K562 (cell line): ENCODE results near the gene CD82. TPM values are rescaled to one million over a fixed set of nuclear protein-coding genes. Genes with fewer than 3 reads are reported as not detected.

Source experiments
- ATAC-seq: fragments of 200-7000 bp; cut with Tn5 transposase; 3 replicates; pipeline ENCODE4 v1.9.1; 2020; ENCODE audit warnings: moderate library complexity
- BruUV-seq: library from RNA; stranded (reverse); fragments of 400-500 nt; replicated peaks from 2 replicates; lab custom pipeline; 2021; lab: Mats Ljungman, UMichigan
- CTCF ChIA-PET: fragments of 300-600 bp; formaldehyde crosslinking; extraction: SDS; loops from one replicate; lab custom pipeline; 2021; ENCODE audit warnings: low intra/inter-chr PET ratio; lab: Yijun Ruan, JAX
- POLR2A ChIA-PET: fragments of 300-600, 350-650 bp; sonication (Branson Sonifier 250); formaldehyde crosslinking; extraction: SDS; loops from one replicate; lab custom pipeline; 2021; ENCODE audit warnings: antibody characterized with exemption, inconsistent platforms; lab: Yijun Ruan, JAX
- DNase-seq, 4 experiments: peaks; one replicate each; pipeline versions ENCODE4 v3.0.0 to v3.0.0-alpha.2; 2011 to 2018; ENCODE audit warnings: low spot score in 3 of 4, mixed read lengths in 3 of 4; ENCODE audit errors: extremely low read depth in 1 of 4
- FAIRE-seq: peaks from 2 replicates; lab custom pipeline; 2011; peaks lifted over from hg19 to GRCh38; lab: Jason Lieb, UNC
- H2AFZ ChIP-seq: 2 replicates; pipeline ENCODE4 v1.6.0; 2011; ENCODE audit warnings: low read depth, low read length, control low read depth, inconsistent platforms
- H3K27ac ChIP-seq: fragments of 200-600 bp; 3 replicates; pipeline ENCODE4 v1.8.0; 2011; ENCODE audit warnings: low read depth, mild to moderate bottlenecking, control low read depth, inconsistent platforms, low read length, moderate library complexity, mixed read lengths; ENCODE audit errors: extremely low read depth
- H3K27me3 ChIP-seq, 2 experiments: fragments of 300-600 bp in 1 of 2; 2 replicates in 1 of 2; 3 replicates in 1 of 2; pipeline versions ENCODE4 v1.6.0 to v1.8.0; 2011; ENCODE audit warnings: inconsistent platforms in 2 of 2, low read length in 2 of 2, mild to moderate bottlenecking in 1 of 2, mixed read lengths in 1 of 2, moderate library complexity in 1 of 2; ENCODE audit not compliant: control insufficient read depth in 2 of 2, insufficient read depth in 2 of 2
- H3K36me3 ChIP-seq: fragments of 300-600 bp; 3 replicates; pipeline ENCODE4 v1.8.0; 2011; ENCODE audit warnings: mild to moderate bottlenecking, low read length, inconsistent platforms; ENCODE audit not compliant: control insufficient read depth, insufficient read depth
- H3K4me1 ChIP-seq, 2 experiments: fragments of 200-600 bp in 1 of 2; replicated peaks in 1 of 2; 2 replicates in 1 of 2; 3 replicates in 1 of 2; pipeline versions ENCODE4 v1.5.1 to v1.8.0; 2011; ENCODE audit warnings: inconsistent platforms in 2 of 2, low read length in 2 of 2, mild to moderate bottlenecking in 1 of 2, mixed read lengths in 1 of 2, moderate library complexity in 1 of 2; ENCODE audit not compliant: control insufficient read depth in 2 of 2, insufficient read depth in 2 of 2
- H3K4me2 ChIP-seq: 2 replicates; pipeline ENCODE4 v1.6.1; 2011; ENCODE audit warnings: low read length, control low read depth, inconsistent platforms, mixed read lengths; ENCODE audit not compliant: insufficient read depth
- H3K4me3 ChIP-seq: fragments of 200-600 bp; sonication (generic), shearing (Covaris generic); 2 replicates; pipeline ENCODE4 v1.5.1; 2016; ENCODE audit warnings: control low read depth, inconsistent platforms
- H3K79me2 ChIP-seq: fragments of 200-600 bp; 3 replicates; pipeline ENCODE4 v1.8.0; 2011; ENCODE audit warnings: low read length, inconsistent platforms; ENCODE audit not compliant: control insufficient read depth, insufficient read depth
- H3K9ac ChIP-seq, 2 experiments: 2 replicates each; pipeline versions ENCODE4 v1.6.0 to v1.6.1; 2011; ENCODE audit warnings: low read depth in 2 of 2, low read length in 2 of 2, control low read depth in 1 of 2, inconsistent platforms in 1 of 2, mild to moderate bottlenecking in 1 of 2, mixed read lengths in 1 of 2; ENCODE audit not compliant: insufficient read depth in 1 of 2
- H3K9me1 ChIP-seq: one replicate; pipeline ENCODE4 v1.6.0; 2011; ENCODE audit warnings: inconsistent platforms, mild to moderate bottlenecking, low read length, moderate library complexity; ENCODE audit not compliant: control insufficient read depth, insufficient read depth
- H3K9me3 ChIP-seq: replicated peaks from 2 replicates; pipeline ENCODE4 v1.5.1; 2011; ENCODE audit warnings: low read depth, low read length, inconsistent platforms; ENCODE audit not compliant: control insufficient read depth, insufficient read depth
- H4K20me1 ChIP-seq: replicated peaks from 2 replicates; pipeline ENCODE4 v1.6.1; 2011; ENCODE audit warnings: low read length, inconsistent platforms, mixed read lengths; ENCODE audit not compliant: control insufficient read depth, insufficient read depth
- ATF7 ChIP-seq: fragments of 450-650 bp; IDR thresholded peaks from 2 replicates; pipeline ENCODE4 v1.7.1; 2014; ENCODE audit warnings: mild to moderate bottlenecking, moderate library complexity
- CBX8 ChIP-seq: fragments of 200-600 bp; sonication (generic); IDR thresholded peaks from 2 replicates; pipeline ENCODE4 v1.6.1; 2012; ENCODE audit warnings: borderline replicate concordance, mixed run types, low read depth, mild to moderate bottlenecking, moderate library complexity, mixed read lengths, low read length, control low read depth, inconsistent platforms; ENCODE audit not compliant: poor library complexity, severe bottlenecking; ENCODE audit errors: extremely low read depth
- DPF2 ChIP-seq: fragments of 450-650 bp; IDR thresholded peaks from 2 replicates; pipeline ENCODE4 v1.6.1; 2016
- ELF1 ChIP-seq: fragments of 200-800 bp; sonication (Bioruptor generic); IDR thresholded peaks from 2 replicates; pipeline ENCODE4 v1.6.1; 2016; ENCODE audit warnings: missing genetic modification characterization, missing compliant biosample characterization
- HMBOX1 ChIP-seq: sonication (generic); IDR thresholded peaks from 2 replicates; pipeline ENCODE4 v1.6.1; 2016
- MAFF ChIP-seq: IDR thresholded peaks from 2 replicates; pipeline ENCODE4 v1.6.1; 2012; ENCODE audit warnings: low read length, improper control_type of control experiment
- MAFG ChIP-seq: fragments of 450-650 bp; conservative IDR thresholded peaks from 2 replicates; pipeline ENCODE4 v1.6.1; 2016; ENCODE audit warnings: missing genetic modification characterization, missing compliant biosample characterization
- MECOM ChIP-seq: fragments of 250-450 bp; sonication (Bioruptor Pico); IDR thresholded peaks from 2 replicates; pipeline ENCODE4 v1.8.0; 2022; ENCODE audit warnings: inconsistent platforms
- MEF2D ChIP-seq: conservative IDR thresholded peaks from 2 replicates; pipeline ENCODE4 v1.6.1; 2016; ENCODE audit warnings: low read depth, missing genetic modification characterization, missing compliant biosample characterization
- NFE2 ChIP-seq: IDR thresholded peaks from 2 replicates; pipeline ENCODE4 v1.6.1; 2014; ENCODE audit warnings: antibody characterized with exemption, low read depth
- PRDM10 ChIP-seq: fragments of 450-650 bp; IDR thresholded peaks from 2 replicates; pipeline ENCODE4 v1.6.1; 2018; ENCODE audit not compliant: partially characterized antibody
- RBM17 ChIP-seq: fragments of 200-400 bp; formaldehyde crosslinking; IDR thresholded peaks from 2 replicates; pipeline ENCODE4 v1.6.1; 2017; ENCODE audit warnings: low read depth, mild to moderate bottlenecking, low read length, borderline replicate concordance
- RCOR1 ChIP-seq, 2 experiments: IDR thresholded peaks; 2 replicates each; pipeline ENCODE4 v1.6.1; 2012; ENCODE audit warnings: low read depth in 2 of 2, low read length in 2 of 2, borderline replicate concordance in 1 of 2, improper control_type of control experiment in 1 of 2
- TFAP4 ChIP-seq: sonication (generic); formaldehyde crosslinking; IDR thresholded peaks from 2 replicates; pipeline ENCODE4 v1.8.0; 2022; ENCODE audit warnings: missing genetic modification reagents, mild to moderate bottlenecking, moderate library complexity, borderline replicate concordance
- ZNF121 ChIP-seq: sonication (generic); formaldehyde crosslinking; conservative IDR thresholded peaks from 2 replicates; pipeline ENCODE4 v1.8.0; 2022; ENCODE audit warnings: missing genetic modification reagents
- ZNF785 ChIP-seq: fragments of 250-450 bp; sonication (Bioruptor Pico); IDR thresholded peaks from 2 replicates; pipeline ENCODE4 v1.4.0; 2020; ENCODE audit warnings: mild to moderate bottlenecking
- WGBS: fragments of 100-300 bp; shearing (Covaris generic); methylation state at CpG from one replicate; pipeline ENCODE4 v1.1.6; 2016; ENCODE audit warnings: low coverage, mixed read lengths; ENCODE audit not compliant: insufficient coverage; ENCODE audit errors: missing lambda C conversion rate; 5-methylcytosine and 5-hydroxymethylcytosine counted together
- in situ Hi-C: fragments of 300-500 bp; cut with MboI; formaldehyde crosslinking; loops from 4 replicates; pipeline ENCODE4 v1.15.0; 2018; ENCODE audit warnings: inconsistent platforms, mixed read lengths
- intact Hi-C: fragments of 100-400 bp; cut with micrococcal nuclease; formaldehyde crosslinking; loops from 2 replicates; pipeline ENCODE4 v1.14.2; 2022
- polyA plus RNA-seq, 8 experiments: library from polyadenylated mRNA; depleted of rRNA in 4 of 8; stranded (reverse) in 5 of 8; unstranded in 3 of 8; fragments of >200 nt; fragmentation: Nextera tagmentation in 2 of 8; fragmentation: Illumina TruSeq in 1 of 8; extraction: Ambion mirVana in 2 of 8; extraction: Trizol in 1 of 8; gene quantifications; 2 replicates each; pipeline versions ENCODE4 v1.2.1 to v1.2.3, GENCODE V29; 2011 to 2014; ENCODE audit warnings: inconsistent platforms in 1 of 8, missing spikeins in 1 of 8
- total RNA-seq, 7 experiments: library from RNA; depleted of rRNA in 6 of 7; stranded (reverse); fragments of >200 nt in 6 of 7; fragmentation: Illumina TruSeq in 2 of 7; extraction: Trizol in 2 of 7; gene quantifications; 2 replicates each; pipeline versions ENCODE4 v1.2.1 to v1.2.3, GENCODE V29; 2011 to 2021; ENCODE audit warnings: low replicate concordance in 1 of 7

CD82 gene
- total and polyA plus RNA-seq, 9 of the 15 experiments (the other 6 are each of a cell fraction or from before 2014, with no cell fraction given): 0.27 to 9.4 (median 3.0) TPM

DNA sequence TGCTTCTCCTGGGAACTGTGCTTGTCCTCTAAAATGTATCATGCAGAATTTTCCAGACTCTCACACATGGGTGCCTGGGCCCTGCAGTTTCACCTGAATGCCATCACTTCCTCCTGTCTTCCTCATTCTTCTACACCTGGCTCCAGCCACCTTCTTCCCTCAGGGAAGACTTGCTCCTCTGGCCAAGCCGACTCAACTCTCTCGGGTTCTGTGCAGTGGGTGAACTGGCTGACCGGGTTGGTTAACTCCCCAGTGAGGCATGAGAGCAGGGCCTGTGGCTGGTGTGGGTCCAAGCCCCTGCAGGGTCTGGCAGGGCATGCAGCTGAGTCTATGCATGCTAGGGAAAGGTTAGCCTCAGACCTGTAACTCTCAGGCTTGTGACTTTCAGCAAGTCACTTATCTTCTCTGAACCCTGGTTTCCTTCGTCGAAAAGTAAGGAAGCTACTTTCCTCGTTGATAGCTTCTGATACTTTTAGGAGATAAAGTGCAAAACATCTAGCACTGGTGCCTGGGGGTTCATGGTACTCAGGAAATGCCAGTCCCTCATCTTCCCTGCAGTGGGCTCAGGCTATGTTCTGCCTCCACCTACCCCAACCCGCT is 11.9 kb downstream of the CD82 start:
- intact Hi-C loops: no loop called here
- Histone ChIP-seq H3K36me3 (no peaks in the 10 kb centered on the region), H3K4me3 (no peak overlapping the region), H3K27me3 (no peaks in the 10 kb centered on the region), H3K79me2 (no peaks in the 10 kb centered on the region), H3K27ac (no peak overlapping the region), H3K9me1 (no peaks in the 10 kb centered on the region), H3K9me3 (no peaks in the 10 kb centered on the region), H3K4me1 (peaks cover 15 to 18% of the 10 kb centered on the region in 2 experiments), H2AFZ (no peak overlapping the region), H3K9ac (peak overlapping the region in 1 of 2 experiments; percentile 72; a peak in 2 of 4 replicates), H3K4me2 (no peak overlapping the region), H4K20me1 (no peaks in the 10 kb centered on the region)
- DNase-seq: no peak
- ChIA-PET CTCF (no interaction called here), POLR2A (interaction anchor here (0.6 to 1.2 kb wide), 3 partner anchors 12 to 457 kb away, joined by 3 to 4 read pairs (median 3); no protein-coding TSS in a partner anchor)
- in situ Hi-C loops: no loop called here
- BruUV-seq: no TSS peak
- peak; percentile 26; the same call in 2 of the 3 replicates for ATAC-seq
- no peak for FAIRE-seq
- TF ChIP-seq PRDM10 (no peak), MAFF (peak; percentile 9; the same call in 1 of the 2 replicates), ZNF121 (CRISPR knock-in tag) (no peak), ZNF785 (CRISPR knock-in tag) (no peak), CBX8 (no peak), RCOR1 (IDR thresholded peaks at IDR 0.05; ENCODE audit: borderline replicate concordance in 1 of 2, low read depth in 2 of 2, low read length in 2 of 2) (0 out of 4 replicates have a peak, but pooled peaks of 1 of the 2 experiments have one; percentile 30), TFAP4 (CRISPR knock-in tag) (0 out of 2 replicates have a peak, but pooled peaks have one; percentile 27), MEF2D (tag) (0 out of 2 replicates have a peak, but pooled peaks have one; percentile 35), DPF2 (0 out of 2 replicates have a peak, but pooled peaks have one; percentile 32), MAFG (tag) (peak; percentile 75), ATF7 (no peak), HMBOX1 (peak; percentile 43; the same call in 1 of the 2 replicates), ELF1 (tag) (0 out of 2 replicates have a peak, but pooled peaks have one; percentile 20), RBM17 (no peak), MECOM (CRISPR knock-in tag) (0 out of 2 replicates have a peak, but pooled peaks have one; percentile 31), NFE2 (peak; percentile 71)
- WGBS: 22% methylated on average over 4 of the region's 7 CpGs
